Renal cortical epithelial cell (primary cell): Measurements from ENCODE around the gene WBP1. TPM values are rescaled to one million over a fixed set of nuclear protein-coding genes. Genes with fewer than 3 reads are reported as not detected.
"Not testable (repeated sequence)": the region's sequence is repeated elsewhere in the genome, so short reads cannot be mapped to it uniquely, and the experiment has no call there.

ENCODE experiments used
- DNase-seq: peaks from one replicate; pipeline ENCODE4 v3.0.0-alpha.2; 2011; ENCODE audit warnings: low read depth
- total RNA-seq: library from RNA; depleted of rRNA; stranded (reverse); fragments of >200 nt; gene quantifications from 2 replicates; pipeline ENCODE4 v1.2.3, GENCODE V29; 2014

WBP1 gene
- total RNA-seq, result 40.8 and 57.3 TPM in 2 replicates

DNA sequence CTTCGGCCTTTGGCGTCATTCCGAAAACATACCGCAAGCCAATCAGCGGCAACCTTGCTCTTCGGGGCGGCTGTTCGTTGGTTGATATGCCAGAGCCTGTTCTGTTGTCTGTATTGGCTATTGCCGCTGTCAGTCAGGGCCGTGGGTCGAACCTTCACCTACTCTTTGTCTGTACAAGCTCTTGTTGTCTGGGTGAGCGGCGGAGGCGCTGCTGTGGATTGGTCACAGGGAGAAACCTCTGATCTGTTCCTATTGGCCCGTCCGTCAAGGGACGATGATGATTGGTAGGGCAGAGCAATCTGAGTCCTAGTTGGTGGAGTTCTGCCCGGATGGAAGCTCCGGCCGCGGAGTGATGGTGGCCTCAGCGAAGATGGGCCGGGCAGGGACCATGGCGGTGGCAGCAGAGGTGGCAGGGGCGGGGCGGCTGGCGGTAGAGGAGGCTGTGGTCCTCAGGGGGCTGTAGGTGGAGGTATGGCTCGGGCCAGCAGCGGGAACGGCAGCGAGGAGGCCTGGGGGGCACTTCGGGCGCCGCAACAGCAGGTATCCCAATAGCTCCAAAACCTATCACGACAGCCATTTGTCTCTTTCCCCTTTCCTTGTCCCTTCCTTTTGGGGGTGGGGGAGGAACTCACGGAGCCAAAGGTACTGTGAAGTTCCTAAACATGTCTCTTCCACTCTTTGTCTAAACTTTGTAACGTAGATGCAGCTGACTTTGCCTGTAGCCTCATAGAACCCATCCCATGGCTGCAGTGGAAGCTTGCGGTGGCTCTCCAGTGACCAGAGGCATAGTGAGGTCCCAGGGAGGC lies at the start of gene WBP1:
Gene WBP1, plus strand, starts transcription at position 307 of the 806 bp plus-strand sequence. Its CDS starts 165 bp downstream, at position 472.
- DNase-seq, result peak; percentile 100

DNA sequence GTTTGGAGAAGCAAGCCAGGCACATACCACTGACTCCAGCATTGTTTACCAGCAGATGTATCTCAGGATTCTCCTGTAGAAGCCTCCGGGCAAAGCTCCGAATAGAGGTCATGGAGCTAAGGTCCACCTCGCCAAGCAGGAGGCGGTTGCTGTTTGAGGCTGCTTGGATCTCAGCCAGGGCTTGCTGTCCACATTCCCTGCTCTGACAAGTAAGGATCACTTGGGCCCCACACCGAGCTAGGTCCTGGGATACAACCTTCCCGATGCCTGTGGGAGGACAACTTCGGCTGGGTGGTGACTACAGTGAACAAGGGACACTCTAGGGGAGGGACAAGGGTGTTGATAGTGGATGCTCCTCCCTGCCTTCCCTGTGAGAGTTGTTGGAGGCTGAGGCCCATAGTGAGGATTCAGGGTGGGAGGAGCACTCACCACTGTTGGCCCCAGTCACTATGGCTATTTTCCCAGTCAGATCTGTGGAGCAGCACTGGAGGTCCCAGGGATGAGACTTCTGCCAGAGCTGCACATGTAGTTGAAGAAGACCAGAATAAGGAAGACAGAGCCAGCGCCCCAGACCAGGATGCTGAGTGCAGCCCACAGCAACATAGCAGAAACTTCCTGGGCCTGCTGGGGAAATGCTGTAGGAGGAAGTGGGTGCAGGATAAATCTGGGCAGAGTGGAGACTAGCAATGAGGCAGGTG lies 45.1 kb upstream of the WBP1 start:
- no peak for DNase-seq

DNA sequence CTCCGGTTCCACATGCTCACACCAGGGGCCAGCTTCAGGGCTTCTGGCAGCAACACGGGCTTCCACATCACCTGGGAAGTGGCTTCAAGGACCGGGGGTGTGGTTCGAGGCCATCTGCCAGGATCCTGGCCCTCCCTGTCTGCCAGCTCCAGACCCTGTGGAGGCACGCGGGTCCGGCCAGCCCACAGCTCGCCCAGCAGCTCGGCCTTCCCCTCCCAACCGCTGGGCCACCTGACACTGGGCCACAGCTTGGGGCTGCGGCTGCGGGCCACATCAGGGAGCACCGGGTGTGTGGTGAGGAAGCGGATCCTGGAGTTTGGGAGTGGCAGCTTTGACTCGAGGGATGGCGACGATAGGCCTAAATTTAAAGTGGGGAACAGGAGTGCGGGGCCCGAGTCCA lies 43.8 kb upstream of the WBP1 start:
- DNase-seq, result no peak

DNA sequence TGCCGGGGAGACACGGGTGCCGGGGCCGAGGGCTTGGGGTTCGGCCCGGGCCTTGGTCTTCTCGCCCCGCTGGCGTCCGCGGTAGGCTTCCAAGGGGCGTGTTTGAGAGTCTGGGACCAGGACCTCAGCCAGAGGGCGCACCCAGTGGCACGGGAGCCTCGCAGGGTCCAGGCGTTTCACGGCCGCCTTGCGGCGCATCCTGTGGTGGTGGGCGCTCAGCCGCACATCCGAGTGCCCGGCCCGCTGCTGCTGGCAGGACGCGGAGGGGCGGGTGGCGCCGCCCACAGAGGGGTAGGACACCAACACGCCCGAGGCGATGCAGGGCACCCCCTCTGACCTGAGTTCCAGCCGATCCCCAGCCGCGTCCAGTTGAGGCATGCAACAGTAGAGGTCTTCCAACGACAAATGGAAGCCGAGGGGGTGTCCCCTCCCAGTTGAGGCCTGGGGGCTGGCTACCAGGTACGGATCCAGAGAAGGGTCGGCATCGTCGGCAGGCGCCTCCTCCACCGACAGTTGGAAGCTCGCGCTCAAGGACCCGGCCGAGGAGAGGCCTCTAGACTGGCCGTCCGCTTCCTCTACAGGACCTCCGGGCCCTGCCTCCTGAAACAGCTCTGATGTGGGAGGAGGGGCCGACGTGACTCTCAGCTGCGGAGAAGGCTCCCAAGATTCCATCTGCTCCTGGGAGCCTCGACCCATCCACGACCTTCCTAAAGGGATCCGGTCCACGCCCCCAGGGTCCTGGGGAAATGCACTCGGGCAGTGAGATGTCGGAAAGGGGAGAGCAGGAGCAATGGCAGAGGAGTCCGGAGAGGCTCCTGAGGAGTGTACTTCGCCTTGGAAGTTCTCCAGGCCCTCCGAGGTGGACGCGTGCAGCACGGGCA lies 43.1 kb upstream of the WBP1 start:
- no peak for DNase-seq

DNA sequence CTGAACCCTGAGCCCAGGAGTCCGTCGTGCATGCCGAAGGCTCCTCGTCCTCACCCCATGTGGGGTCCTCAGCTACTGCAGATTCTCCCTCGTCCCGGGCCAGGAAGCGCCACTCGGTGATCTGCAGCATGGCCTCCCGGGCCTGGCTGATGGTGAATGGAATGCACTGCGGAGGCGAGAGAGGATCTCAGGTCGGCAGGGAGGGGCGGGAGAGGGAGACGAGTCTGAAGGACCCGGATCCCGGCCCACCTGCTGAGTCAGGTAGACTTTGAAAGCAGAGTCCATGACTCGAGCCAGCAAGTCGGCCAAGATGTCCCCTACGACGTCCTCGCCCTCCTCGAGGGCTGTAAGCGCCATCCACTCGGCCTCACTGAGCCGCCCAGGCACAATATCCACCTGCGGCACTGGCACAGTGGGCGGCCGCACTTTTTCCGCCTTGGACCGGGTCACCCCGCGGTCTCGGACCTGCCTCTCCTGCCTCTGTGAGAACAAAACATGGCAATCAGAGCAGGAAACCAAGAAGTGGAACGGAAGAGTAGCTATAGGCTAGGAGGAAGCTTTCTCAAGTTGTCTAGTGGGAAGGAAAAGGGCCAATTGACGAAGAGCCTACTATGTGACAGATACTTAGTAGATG lies 42.4 kb upstream of the WBP1 start:
- no peak for DNase-seq

DNA sequence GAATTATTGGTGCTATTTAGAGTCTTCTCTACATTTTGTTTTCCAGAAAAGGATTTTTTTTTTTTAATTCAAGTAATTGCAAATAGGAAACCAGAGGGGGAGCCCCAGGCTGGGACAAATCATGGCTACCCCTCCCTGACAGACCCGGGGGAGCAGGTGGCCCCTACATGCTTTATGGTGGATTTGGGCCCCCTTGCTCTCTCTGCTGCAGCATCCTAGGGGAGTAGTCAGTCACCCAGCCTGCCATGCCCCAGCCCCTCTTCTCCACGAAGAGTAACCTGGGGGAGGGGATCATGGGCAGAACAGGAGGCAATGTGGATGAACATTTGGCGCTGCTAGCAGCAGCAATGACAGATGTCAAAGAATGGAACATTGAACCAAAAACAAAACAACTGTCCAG lies 41.5 kb upstream of the WBP1 start:
- DNase-seq, result no peak

DNA sequence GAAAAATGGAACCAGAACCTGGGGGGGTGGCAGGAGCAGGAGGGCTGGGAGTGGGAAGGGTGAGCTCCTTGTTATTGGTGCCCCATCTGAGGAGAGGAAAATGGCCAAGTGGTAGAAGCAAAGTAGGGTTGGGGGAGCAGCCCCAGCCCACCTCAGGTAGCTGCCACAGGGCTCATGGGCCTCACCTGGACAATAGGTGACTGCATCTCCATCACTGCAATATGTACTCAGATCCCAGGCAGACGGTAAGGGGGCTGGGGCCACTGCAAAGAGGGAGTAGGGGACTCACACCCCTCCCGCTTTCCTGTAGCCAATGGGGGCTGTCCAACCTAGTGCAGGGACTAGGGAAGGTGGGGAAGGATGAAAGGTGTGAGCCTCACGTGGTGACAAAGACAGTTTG lies 41.0 kb upstream of the WBP1 start:
- no peak for DNase-seq

DNA sequence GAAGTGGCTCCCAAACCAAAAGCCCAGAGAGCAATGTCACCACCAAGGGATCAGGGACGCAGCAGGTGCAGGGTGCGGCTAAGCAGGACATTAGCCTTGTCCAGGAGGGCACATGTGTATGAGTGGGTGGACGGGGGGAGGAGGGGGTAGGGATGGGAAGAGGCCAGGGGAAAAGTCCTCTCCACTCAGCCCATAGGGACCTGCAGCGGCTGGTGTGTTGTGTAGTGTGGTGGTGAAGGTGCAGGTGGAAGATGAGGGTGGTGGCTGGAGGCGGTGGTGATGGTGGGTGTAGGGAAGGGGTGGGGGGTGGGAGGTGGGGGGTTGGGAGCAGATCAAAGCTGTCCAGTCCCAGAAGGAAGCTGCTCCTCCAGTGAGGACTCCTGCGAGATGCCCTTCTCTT lies 40.5 kb upstream of the WBP1 start:
- no peak for DNase-seq

DNA sequence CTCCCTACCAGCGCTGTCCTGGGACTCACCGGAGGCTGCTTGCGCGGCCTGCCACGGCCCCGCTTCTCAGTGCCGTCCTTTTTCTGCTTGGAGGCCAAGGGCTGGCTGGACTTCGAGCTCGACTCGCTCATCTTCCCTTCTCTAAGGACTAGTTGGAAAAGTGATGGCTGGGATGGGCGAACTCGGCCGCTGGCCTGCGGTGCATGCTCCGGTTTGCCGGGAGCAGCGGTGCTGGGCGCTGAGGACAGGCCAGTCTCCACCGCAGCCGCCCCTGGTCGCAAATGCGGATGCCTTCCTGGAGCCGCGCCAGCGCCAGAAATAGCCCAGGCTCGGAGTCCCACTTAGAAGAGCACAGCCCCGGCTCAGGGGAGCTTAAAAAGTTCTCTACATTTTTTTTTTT lies 39.9 kb upstream of the WBP1 start:
- DNase-seq, result no peak

DNA sequence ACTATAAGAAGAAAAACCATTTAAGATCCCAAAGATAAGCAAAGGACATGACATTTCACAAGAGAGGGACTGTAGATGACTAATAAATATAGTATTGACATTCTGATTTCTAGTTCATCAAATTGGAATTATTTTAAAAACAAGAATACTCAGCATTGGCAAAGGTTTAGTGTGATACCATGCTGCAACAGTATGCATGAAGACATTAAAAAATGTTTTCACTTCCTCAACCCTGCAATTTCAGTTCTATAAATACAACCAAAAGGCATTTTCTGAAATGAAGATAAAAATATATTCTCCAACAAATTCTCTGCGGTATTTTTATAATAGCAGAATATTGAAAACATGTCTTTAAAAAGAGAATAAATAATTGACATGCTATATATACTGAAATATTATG lies 38.9 kb upstream of the WBP1 start:
- no peak for DNase-seq

DNA sequence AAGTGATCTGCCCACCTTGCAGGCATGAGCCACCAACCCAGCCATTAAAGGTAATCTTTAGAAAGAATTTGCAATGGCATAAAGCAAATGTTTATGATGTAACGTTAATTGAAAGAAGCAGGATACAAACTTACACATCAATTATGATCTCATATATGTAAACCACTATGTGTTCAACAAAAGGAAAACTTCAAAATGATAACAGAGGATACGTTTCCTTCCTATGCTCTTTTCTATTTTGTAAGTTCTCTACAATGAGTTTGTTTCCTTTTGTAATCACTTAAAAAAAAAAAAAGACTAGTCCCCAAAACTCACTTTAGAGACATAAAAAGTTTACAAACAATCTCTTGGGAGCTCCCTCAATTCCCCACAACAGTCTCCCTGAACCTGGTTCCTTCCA lies 38.2 kb upstream of the WBP1 start:
- no peak for DNase-seq

DNA sequence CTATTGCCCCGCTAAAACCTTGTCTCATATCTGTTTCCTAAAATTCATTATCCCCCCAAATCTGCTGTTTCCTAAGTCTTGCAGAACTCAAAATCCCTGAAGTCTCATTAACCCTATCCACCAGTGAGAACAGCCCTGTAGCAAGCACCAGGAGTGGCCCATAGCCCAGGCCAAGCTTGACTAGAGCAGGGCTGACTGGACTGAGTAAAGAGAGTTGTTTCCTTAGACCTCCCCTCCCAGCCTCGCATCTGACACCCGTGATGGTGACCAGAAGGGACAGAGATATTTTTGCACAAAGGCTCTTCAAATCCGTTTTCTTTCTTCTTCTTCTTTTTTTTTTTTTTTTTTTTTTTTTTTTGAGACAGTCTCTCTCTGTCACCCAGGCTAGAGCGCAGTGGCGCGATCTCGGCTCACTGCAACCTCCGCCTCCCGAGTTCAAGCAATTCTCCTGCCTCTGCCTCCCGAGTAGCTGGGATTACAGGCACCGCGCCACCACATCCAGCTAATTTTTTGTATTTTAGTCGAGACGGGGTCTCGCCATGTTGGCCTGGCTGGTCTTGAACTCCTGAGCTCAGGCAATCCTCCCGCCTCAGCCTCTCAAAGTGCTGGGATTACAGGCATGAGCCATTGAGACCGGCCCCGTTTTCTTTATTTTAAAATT lies 37.7 kb upstream of the WBP1 start:
- DNase-seq, result not testable (repeated sequence)

DNA sequence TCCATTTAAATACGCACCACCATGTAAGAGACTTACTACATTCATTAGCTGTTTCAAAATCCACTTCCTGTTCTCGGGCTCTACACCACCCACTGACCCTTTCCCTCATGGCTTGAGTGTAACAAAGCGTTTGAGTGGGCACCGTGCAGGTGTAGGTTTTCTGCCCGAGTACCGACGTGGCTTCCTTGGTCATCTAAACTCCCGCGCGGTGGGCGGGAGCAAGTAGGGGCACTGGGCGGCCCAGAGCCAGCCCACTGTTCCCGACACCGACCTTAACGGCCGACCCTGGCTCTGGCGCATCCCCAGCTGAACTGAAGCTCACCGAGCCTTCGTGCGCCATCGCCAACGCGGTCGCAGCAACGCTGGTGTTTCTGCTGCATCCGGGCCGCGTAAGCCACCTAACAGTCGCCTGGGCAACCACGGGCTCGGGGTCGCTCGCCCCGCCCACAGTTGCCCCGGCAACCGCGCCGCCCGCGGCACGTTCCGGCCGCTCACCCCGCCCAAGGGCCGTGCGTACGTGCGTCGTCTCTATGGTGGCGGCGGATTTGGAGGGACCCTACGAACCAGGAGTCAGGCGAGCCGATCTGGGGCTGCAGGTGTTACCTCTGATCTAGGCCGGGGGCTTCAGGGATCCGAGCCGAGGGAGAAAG lies 36.9 kb upstream of the WBP1 start, which contains the start of the genes C2orf81 and WDR54:
Gene C2orf81, minus strand, starts transcription at position 399 of the 650 bp plus-strand sequence. Its CDS starts 59 bp downstream, at position 340.
Gene WDR54, plus strand, starts transcription at position 510 of the 650 bp plus-strand sequence. CDS start 424 bp downstream, outside the sequence.
- DNase-seq, result peak; percentile 56

DNA sequence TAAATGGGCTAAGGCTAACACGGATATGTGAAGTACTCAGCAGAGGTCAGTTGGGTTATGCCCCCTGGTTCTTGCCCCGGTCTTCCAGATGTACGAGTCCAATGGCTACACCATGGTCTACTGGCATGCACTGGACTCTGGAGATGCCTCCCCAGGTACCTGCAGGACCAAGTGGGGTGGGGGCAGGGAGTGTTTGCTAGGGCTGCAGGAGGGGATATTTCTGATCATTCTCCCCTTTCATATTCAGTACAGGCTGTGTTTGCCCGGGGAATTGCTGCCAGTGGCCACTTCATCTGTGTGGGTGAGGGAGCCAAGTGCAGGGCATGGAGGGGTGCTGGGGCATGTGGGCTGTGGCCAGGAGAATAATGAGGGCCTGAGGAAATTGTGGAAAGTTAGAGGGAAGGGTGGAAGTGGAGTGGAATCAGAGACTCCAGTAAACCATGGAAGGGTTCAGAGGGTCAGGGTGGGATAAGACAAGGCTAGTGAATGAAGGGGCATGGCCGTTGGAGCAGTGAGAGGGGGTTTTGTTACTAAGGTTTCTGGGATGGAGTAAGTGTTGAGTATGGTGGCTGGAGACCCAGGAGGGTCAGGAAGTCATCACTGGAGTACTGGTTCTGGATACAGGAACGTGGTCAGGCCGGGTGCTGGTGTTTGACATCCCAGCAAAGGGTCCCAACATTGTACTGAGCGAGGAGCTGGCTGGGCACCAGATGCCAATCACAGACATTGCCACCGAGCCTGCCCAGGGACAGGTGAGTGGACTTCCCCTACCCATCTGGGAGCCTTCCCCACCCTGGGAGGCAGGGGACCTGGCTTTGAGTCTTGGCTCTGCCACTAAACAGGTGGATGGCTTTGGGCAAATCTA lies 34.8 kb upstream of the WBP1 start:
- DNase-seq, result no peak

DNA sequence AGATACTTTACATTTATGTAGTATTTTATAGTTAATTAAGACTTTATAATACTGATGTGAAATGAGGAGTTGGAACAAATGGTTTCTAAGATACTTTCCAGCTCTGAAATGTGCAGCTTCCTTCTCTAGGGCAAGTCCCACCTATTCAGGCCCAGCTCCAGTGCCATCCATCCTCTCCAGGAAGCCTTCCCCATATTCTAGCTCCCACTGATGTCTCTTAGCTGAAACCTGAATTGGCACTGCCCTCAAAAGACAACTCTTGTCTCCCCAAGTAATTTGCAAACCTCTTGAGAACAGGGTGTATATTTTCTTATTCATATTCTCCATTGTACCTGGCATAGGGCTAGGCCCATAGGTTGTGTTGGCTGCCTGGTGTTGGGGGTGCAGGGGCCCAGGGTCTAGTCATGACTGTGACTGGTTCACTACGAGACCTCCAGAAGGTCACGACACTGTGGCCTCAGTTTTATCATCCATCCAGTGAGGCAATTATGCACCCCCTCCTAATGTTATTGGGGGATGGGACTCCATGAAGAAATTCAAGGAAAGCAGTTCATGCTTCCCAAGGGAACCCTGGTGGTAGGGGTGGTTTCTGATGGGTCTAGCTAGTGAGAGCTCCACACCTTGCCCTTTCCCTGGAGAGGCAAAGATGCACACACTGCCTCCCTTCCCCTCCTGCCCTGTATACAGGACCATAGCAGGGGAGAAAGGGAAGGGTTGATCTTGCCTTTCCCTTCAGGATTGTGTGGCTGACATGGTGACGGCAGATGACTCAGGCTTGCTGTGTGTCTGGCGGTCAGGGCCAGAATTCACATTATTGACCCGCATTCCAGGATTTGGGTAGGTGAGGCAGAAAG lies 33.9 kb upstream of the WBP1 start:
- no peak for DNase-seq

DNA sequence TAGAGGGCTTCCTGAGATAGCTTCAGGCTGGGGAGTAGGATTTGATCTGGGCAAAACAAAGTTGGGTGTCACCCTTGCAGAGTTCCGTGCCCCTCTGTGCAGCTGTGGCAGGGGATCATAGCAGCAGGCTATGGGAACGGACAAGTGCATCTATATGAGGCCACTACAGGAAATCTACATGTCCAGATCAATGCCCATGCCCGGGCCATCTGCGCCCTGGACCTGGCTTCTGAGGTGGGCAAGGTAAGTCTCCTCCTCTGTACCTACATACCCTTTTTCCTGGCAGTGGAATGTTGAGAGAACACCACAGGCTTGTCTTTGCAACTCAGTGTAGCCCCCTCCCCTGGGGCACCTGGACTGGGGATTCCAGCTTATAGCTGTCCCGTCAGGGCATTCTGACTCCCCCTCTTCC lies 33.2 kb upstream of the WBP1 start:
- no peak for DNase-seq

DNA sequence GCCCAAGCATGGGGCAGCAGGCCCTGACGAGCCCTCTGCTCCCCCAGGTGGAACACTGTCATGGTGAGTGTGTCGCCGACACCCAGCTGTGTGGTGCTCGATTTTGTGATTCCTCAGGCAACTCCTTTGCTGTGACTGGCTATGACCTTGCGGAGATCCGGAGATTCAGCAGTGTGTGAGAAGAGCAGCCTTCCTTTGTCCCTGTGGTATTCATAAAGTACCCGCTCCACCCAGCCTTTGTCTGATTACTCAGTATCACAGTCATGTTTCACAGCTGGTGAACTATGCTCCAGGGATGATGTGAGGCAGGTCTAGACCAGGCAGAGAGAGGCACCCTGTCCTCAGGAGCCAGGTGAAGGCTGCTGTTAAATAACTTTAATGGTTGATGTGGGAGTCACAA lies 32.7 kb upstream of the WBP1 start:
- DNase-seq, result no peak

DNA sequence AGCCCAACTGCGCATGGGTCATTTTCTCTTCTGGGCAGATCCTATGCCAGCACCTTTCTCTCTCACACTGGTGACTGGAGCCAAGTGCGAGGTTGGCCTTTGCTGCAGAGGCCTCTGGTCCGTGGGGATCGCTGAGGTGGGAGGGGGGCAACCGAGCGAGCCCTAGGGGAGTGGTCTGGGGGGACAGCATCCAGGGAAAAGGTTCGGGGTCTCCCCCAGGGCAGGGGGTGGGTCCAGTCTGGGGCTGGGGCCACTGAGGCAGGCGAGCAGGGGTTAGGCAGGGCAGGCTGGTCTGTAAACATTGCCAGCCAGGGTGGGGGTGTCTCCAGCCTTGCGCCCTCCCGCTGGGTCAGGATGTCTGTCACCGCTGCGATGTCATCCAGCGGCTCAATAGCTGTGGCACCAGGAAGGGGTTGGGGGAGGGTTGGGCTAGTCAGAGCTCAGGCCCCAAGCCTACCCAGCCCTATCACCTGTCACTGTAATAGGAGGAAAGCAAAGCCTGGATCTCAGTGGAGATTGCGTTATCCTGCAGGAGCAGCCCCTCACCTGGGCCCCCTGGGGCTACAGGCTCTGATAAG lies 32.0 kb upstream of the WBP1 start:
- no peak for DNase-seq
